ENCODE data around the gene SGPP1. TPM values are rescaled to one million over a fixed set of nuclear protein-coding genes. Genes with fewer than 3 reads are reported as not detected.
A peak's percentile ranks its signal among the peaks of the same experiment; 100 is the strongest.

The SGPP1 gene
- total RNA-seq, 1 experiment from 2014 or later: 5.5 TPM

- no peak overlapping the region for H2BK5ac ChIP-seq (ENCODE audit: insufficient read length, low read length)
- H3K4ac ChIP-seq (ENCODE audit: low read depth, low read length): no peak overlapping the region
- no peak overlapping the region for H3K14ac ChIP-seq (ENCODE audit: insufficient read depth, low read length)
- H2AK5ac ChIP-seq (ENCODE audit: insufficient read length, low read length): no peak overlapping the region
- no peak for DNase-seq
- no peak for TF ChIP-seq CTCF (conservative IDR thresholded peaks at IDR 0.05)
- no peak overlapping the region for H3K4me2 ChIP-seq (ENCODE audit: insufficient read depth, insufficient read length, low read length)
- H2AFZ ChIP-seq (ENCODE audit: low read length): no peak overlapping the region
- no peak overlapping the region for H4K5ac ChIP-seq (ENCODE audit: insufficient read length, low read depth, low read length)
- no peak overlapping the region for H3K27ac ChIP-seq (ENCODE audit: insufficient read length, low read depth, low read length)
- WGBS (ENCODE audit: extremely low coverage, insufficient read length, low lambda C conversion rate): no CpG with 5 or more reads among the region's 2 CpGs
- H3T11ph ChIP-seq (ENCODE audit: low read length): no peak overlapping the region
- no peak overlapping the region for H2BK12ac ChIP-seq (ENCODE audit: insufficient read length, low read depth, low read length)
- H3K27me3 Mint-ChIP-seq (ENCODE audit: low read depth): no peaks in the 10 kb centered on the region
- no peaks in the 10 kb centered on the region for H3K9me3 ChIP-seq (ENCODE audit: control insufficient read depth, low read depth, low read length)
- H3K9ac ChIP-seq (ENCODE audit: extremely low read depth, insufficient read length, low read length): no peak overlapping the region
- no peaks in the 10 kb centered on the region for H3K79me1 ChIP-seq (ENCODE audit: insufficient read depth, low read depth, low read length, poor library complexity, severe bottlenecking)
- H3K27ac Mint-ChIP-seq: peak overlapping the region in 1 of 3 experiments; percentile 70; a peak in 1 of 7 replicates
- no peaks in the 10 kb centered on the region for H3K23me2 ChIP-seq (ENCODE audit: insufficient read length, low read depth, low read length, poor library complexity, severe bottlenecking)
- H3K23ac ChIP-seq (ENCODE audit: insufficient read length, low read depth, low read length): no peak overlapping the region
- no peak overlapping the region for H3K56ac ChIP-seq (ENCODE audit: insufficient read length, low read depth, low read length)
- no peak overlapping the region for H4K91ac ChIP-seq (ENCODE audit: insufficient read length, low read depth, low read length)
- H3K4me1 Mint-ChIP-seq: no peaks in the 10 kb centered on the region
- no peaks in the 10 kb centered on the region for H3K9me3 Mint-ChIP-seq
- no peak overlapping the region for H2BK20ac ChIP-seq (ENCODE audit: low read depth, low read length, poor library complexity, severe bottlenecking)
- no peaks in the 10 kb centered on the region for H3K79me2 ChIP-seq (ENCODE audit: insufficient read depth, low read length)
- H4K8ac ChIP-seq (replicated peaks; ENCODE audit: insufficient read length, low read depth, low read length): no peak overlapping the region
- H3K27me3 ChIP-seq (ENCODE audit: insufficient read depth, low read length): no peaks in the 10 kb centered on the region
- H2BK15ac ChIP-seq (ENCODE audit: low read depth, low read length): no peak overlapping the region
- H3K4me1 ChIP-seq (ENCODE audit: insufficient read depth, low read length): no peaks in the 10 kb centered on the region
- no peak overlapping the region for H2BK120ac ChIP-seq (ENCODE audit: low read depth, low read length, poor library complexity, severe bottlenecking)
- H3K4me3 Mint-ChIP-seq: no peak overlapping the region
- H3K36me3 Mint-ChIP-seq (ENCODE audit: insufficient read depth in 1 of 3, low read depth in 3 of 3): peaks cover 0 to under 1% (median 0%) of the 10 kb centered on the region in 3 experiments; a peak in 1 of 7 replicates
- H3K18ac ChIP-seq (ENCODE audit: insufficient read length, low read depth, low read length): no peak overlapping the region
- no peaks in the 10 kb centered on the region for H4K20me1 ChIP-seq (ENCODE audit: control insufficient read depth, insufficient read depth, insufficient read length)
Observed at GRCh38 chr14:63654346-63654745, 73.5 kb downstream of the SGPP1 start.

Data from H9 (cell line).